BJ (cell line): ENCODE measurements around the gene COL6A3. TPM values are rescaled to one million over a fixed set of nuclear protein-coding genes. Genes with fewer than 3 reads are reported as not detected.

Source experiments
- CTCF ChIA-PET: fragments of 350-600 bp; formaldehyde crosslinking; extraction: SDS; loops from one replicate; lab custom pipeline; 2021; ENCODE audit warnings: antibody characterized with exemption, inconsistent platforms; lab: Yijun Ruan, JAX
- POLR2A ChIA-PET: fragments of 300-600 bp; sonication (Branson Sonifier 250); formaldehyde crosslinking; extraction: SDS; loops from one replicate; lab custom pipeline; 2021; ENCODE audit warnings: antibody characterized with exemption; lab: Charles Lee
- DNase-seq: peaks from one replicate; pipeline ENCODE4 v3.0.0-alpha.2; 2011; ENCODE audit warnings: low read depth
- H3K27me3 ChIP-seq: 2 replicates; pipeline ENCODE4 v1.6.0; 2011; ENCODE audit warnings: low read length; ENCODE audit not compliant: control insufficient read depth, insufficient read depth
- H3K36me3 ChIP-seq: 2 replicates; pipeline ENCODE4 v1.5.1; 2011; ENCODE audit warnings: low read length; ENCODE audit not compliant: control insufficient read depth, insufficient read depth
- H3K4me3 ChIP-seq: 2 replicates; pipeline ENCODE4 v1.5.1; 2011; ENCODE audit warnings: low read depth, mild to moderate bottlenecking, control low read depth, low read length
- polyA plus RNA-seq: library from polyadenylated mRNA; depleted of rRNA; stranded (reverse); fragments of >200 nt; gene quantifications from 2 replicates; pipeline ENCODE4 v1.2.3, GENCODE V29; 2011
- TF ChIP-seq, protein P1 (sequence below): IDR thresholded peaks from 2 replicates; pipeline ENCODE4 v1.5.1; 2011; ENCODE audit warnings: low read depth, mild to moderate bottlenecking, control low read depth, inconsistent platforms, low read length, moderate library complexity; ENCODE audit not compliant: insufficient read depth

COL6A3 gene
- polyA plus RNA-seq, 1 experiment = 695 TPM

DNA sequence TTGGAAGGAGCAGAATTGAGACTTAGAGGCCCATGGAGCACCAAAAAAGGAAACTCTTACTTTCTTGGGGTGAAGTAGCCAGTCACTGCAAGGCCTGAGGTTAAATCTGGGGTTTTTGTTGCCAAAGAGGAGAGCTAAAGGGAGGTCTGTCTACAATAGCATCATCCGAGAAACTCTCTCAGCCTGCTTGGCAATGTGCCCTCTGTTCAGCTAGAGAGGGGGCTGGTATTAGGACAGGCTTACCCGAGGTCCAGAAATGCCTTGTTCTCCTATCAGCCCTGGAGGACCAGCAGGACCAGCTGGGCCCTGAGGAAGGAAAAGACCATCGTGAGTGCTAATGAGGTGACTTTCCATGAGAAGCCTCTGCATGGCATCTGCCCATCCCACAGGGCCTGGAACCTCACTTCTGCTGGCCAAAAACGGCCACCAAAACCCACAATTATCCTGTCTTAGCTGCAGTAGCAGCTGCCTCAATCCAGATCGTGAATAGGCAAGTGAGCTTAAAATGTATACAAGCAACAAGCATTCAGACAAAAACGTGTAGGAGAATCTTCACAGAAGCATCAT is 61.6 kb downstream of the COL6A3 start:
- no peak for DNase-seq
- POLR2A ChIA-PET = interaction anchor here (1.1 kb wide), 1 partner anchor 37 kb away, joined by 3 read pairs; no protein-coding TSS in a partner anchor
- no peak overlapping the region for H3K4me3 ChIP-seq
- H3K27me3 ChIP-seq = no peaks in the 10 kb centered on the region
- TF ChIP-seq, protein P1, sequence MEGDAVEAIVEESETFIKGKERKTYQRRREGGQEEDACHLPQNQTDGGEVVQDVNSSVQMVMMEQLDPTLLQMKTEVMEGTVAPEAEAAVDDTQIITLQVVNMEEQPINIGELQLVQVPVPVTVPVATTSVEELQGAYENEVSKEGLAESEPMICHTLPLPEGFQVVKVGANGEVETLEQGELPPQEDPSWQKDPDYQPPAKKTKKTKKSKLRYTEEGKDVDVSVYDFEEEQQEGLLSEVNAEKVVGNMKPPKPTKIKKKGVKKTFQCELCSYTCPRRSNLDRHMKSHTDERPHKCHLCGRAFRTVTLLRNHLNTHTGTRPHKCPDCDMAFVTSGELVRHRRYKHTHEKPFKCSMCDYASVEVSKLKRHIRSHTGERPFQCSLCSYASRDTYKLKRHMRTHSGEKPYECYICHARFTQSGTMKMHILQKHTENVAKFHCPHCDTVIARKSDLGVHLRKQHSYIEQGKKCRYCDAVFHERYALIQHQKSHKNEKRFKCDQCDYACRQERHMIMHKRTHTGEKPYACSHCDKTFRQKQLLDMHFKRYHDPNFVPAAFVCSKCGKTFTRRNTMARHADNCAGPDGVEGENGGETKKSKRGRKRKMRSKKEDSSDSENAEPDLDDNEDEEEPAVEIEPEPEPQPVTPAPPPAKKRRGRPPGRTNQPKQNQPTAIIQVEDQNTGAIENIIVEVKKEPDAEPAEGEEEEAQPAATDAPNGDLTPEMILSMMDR = no peak
- CTCF ChIA-PET = interaction anchor here (1.1 to 1.2 kb wide), 3 partner anchors 11 to 230 kb away, joined by 3 to 4 read pairs (median 3); no protein-coding TSS in a partner anchor
- peaks cover 44% of the 10 kb centered on the region for H3K36me3 ChIP-seq

DNA sequence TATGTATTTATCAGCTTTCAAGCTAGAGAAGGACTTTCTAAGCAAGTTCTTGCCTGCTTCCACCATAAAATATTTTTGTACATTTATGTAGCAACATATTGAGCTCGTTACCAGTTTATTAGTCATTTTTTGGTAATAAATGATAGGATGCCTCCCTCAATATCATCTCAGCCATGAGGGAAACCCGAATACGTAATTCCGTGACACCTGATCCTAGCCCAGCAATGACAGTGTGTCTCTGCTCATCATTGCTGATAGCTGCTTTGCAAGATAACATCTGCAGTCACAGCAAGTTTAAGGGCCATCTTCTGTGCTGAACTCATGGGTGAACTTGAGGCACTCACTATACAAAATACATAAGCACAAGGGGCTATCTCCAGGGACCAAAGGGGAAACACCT is 62.2 kb downstream of the COL6A3 start:
- H3K36me3 ChIP-seq = peaks cover 45% of the 10 kb centered on the region
- TF ChIP-seq, protein P1 = no peak
- ChIA-PET CTCF (interaction anchor here (0.6 to 1.1 kb wide), 3 partner anchors 11 to 197 kb away, joined by 3 to 6 read pairs (median 3); no protein-coding TSS in a partner anchor), POLR2A (interaction anchor here (0.6 kb wide), 1 partner anchor 139 kb away, joined by 6 read pairs; no protein-coding TSS in a partner anchor)
- H3K27me3 ChIP-seq = no peaks in the 10 kb centered on the region
- DNase-seq = no peak
- H3K4me3 ChIP-seq = no peak overlapping the region

DNA sequence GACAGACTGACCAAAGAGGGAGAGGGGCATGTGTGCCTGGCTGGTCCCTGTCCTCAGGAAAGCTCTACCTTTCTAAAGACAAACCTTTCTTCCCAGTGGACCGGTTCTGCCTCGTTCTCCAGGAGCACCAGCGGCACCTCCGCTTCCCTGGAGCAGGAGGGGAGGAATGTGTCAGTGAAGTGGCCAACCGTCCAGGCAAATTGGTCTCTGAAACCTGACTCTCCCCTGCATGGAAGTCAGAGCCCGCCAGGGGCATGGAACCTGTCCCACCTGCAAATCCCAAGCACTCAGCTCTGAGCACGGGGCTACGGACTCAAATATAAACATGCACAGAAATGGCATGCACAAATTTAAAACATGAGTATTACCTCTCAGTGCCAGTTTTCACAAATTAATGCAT is 62.9 kb downstream of the COL6A3 start:
- ChIA-PET CTCF (interaction anchor here (0.6 to 1.0 kb wide), 3 partner anchors 11 to 221 kb away, joined by 3 to 6 read pairs (median 4); no protein-coding TSS in a partner anchor), POLR2A (no interaction called here)
- Histone ChIP-seq H3K4me3 (no peak overlapping the region), H3K27me3 (no peaks in the 10 kb centered on the region), H3K36me3 (peaks cover 44% of the 10 kb centered on the region)
- DNase-seq = no peak
- TF ChIP-seq, protein P1 = no peak

DNA sequence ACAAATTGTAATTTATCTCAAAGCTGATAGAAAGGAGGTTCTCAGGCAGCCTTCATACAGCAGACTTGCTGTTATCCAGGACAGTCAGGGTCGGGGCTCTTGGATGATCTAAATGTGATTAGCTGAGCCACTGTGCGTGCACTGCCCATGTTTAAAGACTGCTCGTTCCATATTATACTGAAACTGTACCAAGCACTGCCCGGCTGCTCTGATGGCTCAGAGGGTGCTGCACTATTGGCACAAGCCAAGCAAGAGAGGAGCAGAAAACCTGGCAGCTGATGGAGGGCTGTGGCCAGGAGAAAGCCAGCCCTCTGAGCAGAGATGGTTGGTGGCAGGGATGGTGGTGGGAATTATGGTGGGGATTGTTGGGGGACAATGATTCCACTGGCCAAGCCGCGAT is 63.4 kb downstream of the COL6A3 start:
- ChIA-PET CTCF (interaction anchor here (1.0 kb wide), 1 partner anchor 221 kb away, joined by 4 read pairs; no protein-coding TSS in a partner anchor), POLR2A (no interaction called here)
- TF ChIP-seq, protein P1 = no peak
- no peaks in the 10 kb centered on the region for H3K27me3 ChIP-seq
- H3K36me3 ChIP-seq = peaks cover 43% of the 10 kb centered on the region
- no peak overlapping the region for H3K4me3 ChIP-seq
- DNase-seq = no peak

DNA sequence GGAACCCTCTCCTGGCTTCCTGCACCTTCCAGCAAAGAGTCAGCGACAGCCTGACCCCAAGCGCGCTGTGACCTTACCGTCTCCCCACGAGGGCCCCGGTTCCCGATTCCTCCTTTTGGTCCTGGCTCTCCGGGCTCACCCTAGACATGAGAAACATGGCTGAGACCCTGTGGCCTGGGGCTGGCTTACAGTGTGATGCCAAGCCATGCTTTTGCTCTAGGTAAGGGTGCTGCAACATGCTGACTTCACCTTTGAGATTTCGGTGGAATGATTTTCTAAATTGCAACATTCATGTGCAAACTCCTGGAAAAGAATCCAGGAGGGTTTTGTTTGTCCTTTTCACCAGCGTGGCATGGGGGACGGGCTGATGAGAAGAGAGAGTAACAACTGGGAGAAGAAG is 63.9 kb downstream of the COL6A3 start:
- TF ChIP-seq, protein P1 = no peak
- H3K27me3 ChIP-seq = no peaks in the 10 kb centered on the region
- no peak for DNase-seq
- no peak overlapping the region for H3K4me3 ChIP-seq
- POLR2A ChIA-PET = no interaction called here
- CTCF ChIA-PET = no interaction called here
- peaks cover 44% of the 10 kb centered on the region for H3K36me3 ChIP-seq
